ENCODE measurements around the gene FBXL20.

DNA sequence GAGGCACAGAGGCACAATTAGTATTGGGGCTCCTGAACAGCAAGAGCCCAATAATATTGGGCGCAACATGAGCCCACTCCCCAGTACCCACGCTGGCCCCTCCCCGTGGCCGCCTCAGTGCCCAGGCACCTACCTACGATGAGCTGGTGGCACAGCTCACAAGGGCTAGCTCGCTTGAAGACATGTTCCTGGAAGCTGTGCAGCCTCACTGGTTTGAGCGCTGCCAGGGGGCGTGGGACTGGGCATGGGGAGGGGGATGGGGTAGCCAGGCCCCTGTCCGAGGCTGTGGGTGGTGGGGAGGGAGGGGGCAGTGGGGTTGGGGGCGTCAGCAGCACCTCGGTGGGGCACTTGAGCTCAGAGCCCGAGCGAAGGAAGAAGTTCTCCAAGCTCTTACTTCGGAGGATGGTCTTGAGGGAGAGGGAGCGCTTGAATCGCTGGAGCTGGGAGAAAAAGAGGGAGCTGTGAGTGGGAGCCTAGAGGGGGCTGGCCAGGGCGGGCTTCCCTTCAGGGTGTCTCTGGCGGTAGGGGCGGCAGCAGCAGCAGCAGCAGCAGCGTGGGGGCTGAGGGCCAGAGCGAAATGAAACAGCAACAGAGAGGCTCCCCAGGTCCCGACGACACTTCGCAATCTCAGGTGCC is 183.6 kb downstream of the FBXL20 start:
- TF ChIP-seq POLR2A (IDR thresholded peaks at IDR 0.05): no peak
- TF ChIP-seq, protein P1, sequence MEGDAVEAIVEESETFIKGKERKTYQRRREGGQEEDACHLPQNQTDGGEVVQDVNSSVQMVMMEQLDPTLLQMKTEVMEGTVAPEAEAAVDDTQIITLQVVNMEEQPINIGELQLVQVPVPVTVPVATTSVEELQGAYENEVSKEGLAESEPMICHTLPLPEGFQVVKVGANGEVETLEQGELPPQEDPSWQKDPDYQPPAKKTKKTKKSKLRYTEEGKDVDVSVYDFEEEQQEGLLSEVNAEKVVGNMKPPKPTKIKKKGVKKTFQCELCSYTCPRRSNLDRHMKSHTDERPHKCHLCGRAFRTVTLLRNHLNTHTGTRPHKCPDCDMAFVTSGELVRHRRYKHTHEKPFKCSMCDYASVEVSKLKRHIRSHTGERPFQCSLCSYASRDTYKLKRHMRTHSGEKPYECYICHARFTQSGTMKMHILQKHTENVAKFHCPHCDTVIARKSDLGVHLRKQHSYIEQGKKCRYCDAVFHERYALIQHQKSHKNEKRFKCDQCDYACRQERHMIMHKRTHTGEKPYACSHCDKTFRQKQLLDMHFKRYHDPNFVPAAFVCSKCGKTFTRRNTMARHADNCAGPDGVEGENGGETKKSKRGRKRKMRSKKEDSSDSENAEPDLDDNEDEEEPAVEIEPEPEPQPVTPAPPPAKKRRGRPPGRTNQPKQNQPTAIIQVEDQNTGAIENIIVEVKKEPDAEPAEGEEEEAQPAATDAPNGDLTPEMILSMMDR (IDR thresholded peaks at IDR 0.05): no peak
